ENCODE results near the gene UBE2H. TPM values are rescaled to one million over a fixed set of nuclear protein-coding genes. Genes with fewer than 3 reads are reported as not detected.
"Not testable (repeated sequence)": the region's sequence is repeated elsewhere in the genome, so short reads cannot be mapped to it uniquely, and the experiment has no call there.

UBE2H gene
- total RNA-seq, 2 experiments from 2014 or later, result 27.9 to 28.3 TPM

GRCh38 chr7:129824291-129825208 is 128.2 kb downstream of the UBE2H start:
- ATAC-seq (peak; percentile 35), DNase-seq (peak; percentile 64)
- no peaks in the 10 kb centered on the region for H3K9me3 Mint-ChIP-seq (ENCODE audit: low read depth)
- H3K36me3 Mint-ChIP-seq, result no peaks in the 10 kb centered on the region
- peaks cover 16% of the 10 kb centered on the region for H3K4me1 Mint-ChIP-seq
- CTCF ChIA-PET, result interaction anchor here (0.8 to 9.3 kb wide), 35 partner anchors 7 to 606 kb away, joined by 3 to 115 read pairs (median 6); partner anchors contain the start of genes AHCYL2, NRF1 and STRIP2
- H3K27me3 Mint-ChIP-seq, result peaks cover 7% of the 10 kb centered on the region
- H3K27ac Mint-ChIP-seq, result peak overlapping the region; percentile 82
- peak overlapping the region; percentile 87 for H3K4me3 Mint-ChIP-seq

- H3K4me3 Mint-ChIP-seq; H3K27ac Mint-ChIP-seq; DNase-seq; H3K27me3 Mint-ChIP-seq; H3K36me3 Mint-ChIP-seq; ATAC-seq; H3K9me3 Mint-ChIP-seq (ENCODE audit: low read depth); H3K4me1 Mint-ChIP-seq: not testable (repeated sequence)
- CTCF ChIA-PET, result interaction anchor here (0.6 to 9.3 kb wide), 6 partner anchors 9 to 701 kb away, joined by 3 to 115 read pairs (median 3); partner anchors contain the start of gene NRF1
These were observed 129.6 kb downstream of the UBE2H start for GRCh38 chr7:129823143-129823542.

GRCh38 chr7:129821476-129821875 is 131.3 kb downstream of the UBE2H start:
- no peak overlapping the region for H3K4me3 Mint-ChIP-seq
- H3K27me3 Mint-ChIP-seq, result peaks cover 17% of the 10 kb centered on the region
- H3K36me3 Mint-ChIP-seq, result peaks cover 5% of the 10 kb centered on the region
- H3K9me3 Mint-ChIP-seq (ENCODE audit: low read depth), result peaks cover 9% of the 10 kb centered on the region
- CTCF ChIA-PET, result interaction anchor here (1.0 to 3.6 kb wide), 5 partner anchors 8 to 454 kb away, joined by 3 to 17 read pairs (median 5); no protein-coding TSS in a partner anchor
- DNase-seq (no peak), ATAC-seq (no peak)
- H3K4me1 Mint-ChIP-seq, result peaks cover 9% of the 10 kb centered on the region
- H3K27ac Mint-ChIP-seq, result no peak overlapping the region

GRCh38 chr7:129816742-129817141 is 136.0 kb downstream of the UBE2H start:
- no peak overlapping the region for H3K27ac Mint-ChIP-seq
- peaks cover 5% of the 10 kb centered on the region for H3K36me3 Mint-ChIP-seq
- ATAC-seq (no peak), DNase-seq (no peak)
- no peak overlapping the region for H3K4me3 Mint-ChIP-seq
- peaks cover 9% of the 10 kb centered on the region for H3K9me3 Mint-ChIP-seq (ENCODE audit: low read depth)
- CTCF ChIA-PET, result interaction anchor here (0.8 to 1.2 kb wide), 3 partner anchors 9 to 152 kb away, joined by 3 to 8 read pairs (median 3); no protein-coding TSS in a partner anchor
- H3K4me1 Mint-ChIP-seq, result no peaks in the 10 kb centered on the region
- peaks cover 34% of the 10 kb centered on the region for H3K27me3 Mint-ChIP-seq

- Mint-ChIP-seq H3K9me3 (ENCODE audit: low read depth) (no peaks in the 10 kb centered on the region), H3K27ac (no peak overlapping the region), H3K4me1 (no peaks in the 10 kb centered on the region), H3K36me3 (no peaks in the 10 kb centered on the region), H3K4me3 (no peak overlapping the region), H3K27me3 (peaks cover 6% of the 10 kb centered on the region)
- ATAC-seq (no peak), DNase-seq (no peak)
- CTCF ChIA-PET, result no interaction called here
These were observed 144.9 kb downstream of the UBE2H start for GRCh38 chr7:129807863-129808262.

- H3K4me1 Mint-ChIP-seq, result no peaks in the 10 kb centered on the region
- ATAC-seq (no peak), DNase-seq (no peak)
- H3K4me3 Mint-ChIP-seq, result no peak overlapping the region
- H3K27me3 Mint-ChIP-seq, result peaks cover 3% of the 10 kb centered on the region
- no peaks in the 10 kb centered on the region for H3K9me3 Mint-ChIP-seq (ENCODE audit: low read depth)
- no peak overlapping the region for H3K27ac Mint-ChIP-seq
- no peaks in the 10 kb centered on the region for H3K36me3 Mint-ChIP-seq
- CTCF ChIA-PET, result no interaction called here
These were observed 147.7 kb downstream of the UBE2H start for GRCh38 chr7:129804890-129805719.

- DNase-seq (no peak), ATAC-seq (no peak)
- Mint-ChIP-seq H3K27ac (no peak overlapping the region), H3K4me1 (no peaks in the 10 kb centered on the region), H3K9me3 (ENCODE audit: low read depth) (no peaks in the 10 kb centered on the region), H3K36me3 (no peaks in the 10 kb centered on the region), H3K27me3 (peaks cover 3% of the 10 kb centered on the region), H3K4me3 (no peak overlapping the region)
- CTCF ChIA-PET, result no interaction called here
These were observed 148.5 kb downstream of the UBE2H start for GRCh38 chr7:129804111-129804889.

GRCh38 chr7:129803546-129804081 is 149.1 kb downstream of the UBE2H start:
- H3K4me3 Mint-ChIP-seq, result no peak overlapping the region
- no peak for ATAC-seq
- H3K27ac Mint-ChIP-seq, result no peak overlapping the region
- no peak for DNase-seq
- peaks cover 3% of the 10 kb centered on the region for H3K27me3 Mint-ChIP-seq
- H3K36me3 Mint-ChIP-seq, result no peaks in the 10 kb centered on the region
- H3K4me1 Mint-ChIP-seq, result no peaks in the 10 kb centered on the region
- CTCF ChIA-PET, result no interaction called here
- H3K9me3 Mint-ChIP-seq (ENCODE audit: low read depth), result no peaks in the 10 kb centered on the region

- Mint-ChIP-seq H3K9me3 (ENCODE audit: low read depth) (no peaks in the 10 kb centered on the region), H3K27me3 (peaks cover 3% of the 10 kb centered on the region), H3K27ac (no peak overlapping the region), H3K36me3 (no peaks in the 10 kb centered on the region), H3K4me1 (no peaks in the 10 kb centered on the region), H3K4me3 (no peak overlapping the region)
- ATAC-seq (no peak), DNase-seq (no peak)
- CTCF ChIA-PET, result no interaction called here
These were observed 150.9 kb downstream of the UBE2H start for GRCh38 chr7:129801882-129802281.

GRCh38 chr7:129800901-129801300 is 151.9 kb downstream of the UBE2H start:
- Mint-ChIP-seq H3K27ac (no peak overlapping the region), H3K36me3 (no peaks in the 10 kb centered on the region), H3K27me3 (peaks cover 3% of the 10 kb centered on the region), H3K4me3 (no peak overlapping the region), H3K4me1 (no peaks in the 10 kb centered on the region), H3K9me3 (ENCODE audit: low read depth) (no peaks in the 10 kb centered on the region)
- CTCF ChIA-PET, result no interaction called here
- DNase-seq (no peak), ATAC-seq (no peak)

- DNase-seq (no peak), ATAC-seq (no peak)
- CTCF ChIA-PET, result no interaction called here
- H3K27me3 Mint-ChIP-seq, result peaks cover 3% of the 10 kb centered on the region
- no peaks in the 10 kb centered on the region for H3K9me3 Mint-ChIP-seq (ENCODE audit: low read depth)
- no peak overlapping the region for H3K4me3 Mint-ChIP-seq
- no peak overlapping the region for H3K27ac Mint-ChIP-seq
- H3K4me1 Mint-ChIP-seq, result no peaks in the 10 kb centered on the region
- no peaks in the 10 kb centered on the region for H3K36me3 Mint-ChIP-seq
These were observed 153.3 kb downstream of the UBE2H start for GRCh38 chr7:129799350-129799955.

- Mint-ChIP-seq H3K9me3 (ENCODE audit: low read depth) (no peaks in the 10 kb centered on the region), H3K27me3 (peaks cover 3% of the 10 kb centered on the region), H3K4me3 (no peak overlapping the region)
These were observed 154.0 kb downstream of the UBE2H start for GRCh38 chr7:129798616-129799349.

More at GRCh38 chr7:129798616-129799349, 154.0 kb downstream of the UBE2H start:
- DNase-seq, result no peak
- ATAC-seq, result no peak
- H3K4me1 Mint-ChIP-seq, result no peaks in the 10 kb centered on the region
- H3K27ac Mint-ChIP-seq, result no peak overlapping the region
- no peaks in the 10 kb centered on the region for H3K36me3 Mint-ChIP-seq
- CTCF ChIA-PET, result no interaction called here
